ENCODE results near the gene USP1.

DNA sequence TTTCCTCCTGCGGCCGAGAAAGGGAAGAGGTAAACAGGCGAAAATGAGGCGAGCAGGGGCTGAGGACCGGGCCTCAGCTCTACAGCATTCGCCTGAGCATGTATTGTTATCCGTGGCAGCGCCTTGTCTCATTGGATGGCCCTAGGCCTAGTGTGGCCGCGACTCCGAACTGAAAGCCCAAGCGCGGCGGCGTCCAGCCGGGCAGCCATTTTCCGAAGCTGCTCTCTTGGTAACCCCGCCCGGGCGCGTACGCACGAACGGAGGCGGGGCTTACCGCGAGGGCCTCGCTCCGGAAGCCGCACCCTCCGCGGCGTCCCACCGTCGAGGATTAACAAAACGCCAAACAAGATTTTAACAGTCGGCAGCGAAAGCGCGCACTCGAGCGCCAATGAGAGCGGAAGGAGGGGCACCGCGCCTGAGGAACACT, 797 bp upstream of the USP1 start:
- TF ChIP-seq, protein P1, sequence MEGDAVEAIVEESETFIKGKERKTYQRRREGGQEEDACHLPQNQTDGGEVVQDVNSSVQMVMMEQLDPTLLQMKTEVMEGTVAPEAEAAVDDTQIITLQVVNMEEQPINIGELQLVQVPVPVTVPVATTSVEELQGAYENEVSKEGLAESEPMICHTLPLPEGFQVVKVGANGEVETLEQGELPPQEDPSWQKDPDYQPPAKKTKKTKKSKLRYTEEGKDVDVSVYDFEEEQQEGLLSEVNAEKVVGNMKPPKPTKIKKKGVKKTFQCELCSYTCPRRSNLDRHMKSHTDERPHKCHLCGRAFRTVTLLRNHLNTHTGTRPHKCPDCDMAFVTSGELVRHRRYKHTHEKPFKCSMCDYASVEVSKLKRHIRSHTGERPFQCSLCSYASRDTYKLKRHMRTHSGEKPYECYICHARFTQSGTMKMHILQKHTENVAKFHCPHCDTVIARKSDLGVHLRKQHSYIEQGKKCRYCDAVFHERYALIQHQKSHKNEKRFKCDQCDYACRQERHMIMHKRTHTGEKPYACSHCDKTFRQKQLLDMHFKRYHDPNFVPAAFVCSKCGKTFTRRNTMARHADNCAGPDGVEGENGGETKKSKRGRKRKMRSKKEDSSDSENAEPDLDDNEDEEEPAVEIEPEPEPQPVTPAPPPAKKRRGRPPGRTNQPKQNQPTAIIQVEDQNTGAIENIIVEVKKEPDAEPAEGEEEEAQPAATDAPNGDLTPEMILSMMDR (conservative IDR thresholded peaks at IDR 0.05), result no peak
- peak; percentile 91 for TF ChIP-seq ZFX (IDR thresholded peaks at IDR 0.05)

Data from C4-2B (cell line).